ENCODE measurements around the gene ZFPM1. TPM values are rescaled to one million over a fixed set of nuclear protein-coding genes. Genes with fewer than 3 reads are reported as not detected.

Gene ZFPM1
- total and polyA plus RNA-seq, 4 donors = 0.19 to 12.8 (median 5.3) TPM

- no peak for DNase-seq (ENCODE audit: low spot score)
- H3K27ac ChIP-seq (ENCODE audit: low read depth in 1 of 2, low read length in 2 of 2) = no peak overlapping the region
- H3K9ac ChIP-seq (ENCODE audit: low read depth in 1 of 2, low read length in 2 of 2) = no peak overlapping the region
- TF ChIP-seq ATF3 (IDR thresholded peaks at IDR 0.05) = no peak
- peak; percentile 71 for TF ChIP-seq NR2F2 (IDR thresholded peaks at IDR 0.05)
- H3K27me3 ChIP-seq (ENCODE audit: control insufficient read depth in 4 of 4, insufficient read depth in 4 of 4, low read length in 3 of 4) = no peaks in the 10 kb centered on the region
- H3K4me1 ChIP-seq (ENCODE audit: control insufficient read depth in 4 of 4, insufficient read depth in 4 of 4, low read length in 3 of 4) = peaks cover 7 to 33% (median 11%) of the 10 kb centered on the region in 4 donors
- H3K4me3 ChIP-seq (ENCODE audit: low read depth in 1 of 3, low read length in 3 of 3) = no peak overlapping the region
- WGBS = 75% methylated on average over 9 of the region's 9 CpGs
- H3K36me3 ChIP-seq (ENCODE audit: control insufficient read depth in 4 of 4, insufficient read depth in 3 of 4, low read depth in 1 of 4, low read length in 3 of 4) = peaks cover under 1 to 24% (median 12%) of the 10 kb centered on the region in 4 donors
- H3K9me3 ChIP-seq (ENCODE audit: control insufficient read depth in 4 of 4, low read length in 3 of 4) = no peaks in the 10 kb centered on the region
Measured at GRCh38 chr16:88526906-88527185, 73.8 kb downstream of the ZFPM1 start.

DNA sequence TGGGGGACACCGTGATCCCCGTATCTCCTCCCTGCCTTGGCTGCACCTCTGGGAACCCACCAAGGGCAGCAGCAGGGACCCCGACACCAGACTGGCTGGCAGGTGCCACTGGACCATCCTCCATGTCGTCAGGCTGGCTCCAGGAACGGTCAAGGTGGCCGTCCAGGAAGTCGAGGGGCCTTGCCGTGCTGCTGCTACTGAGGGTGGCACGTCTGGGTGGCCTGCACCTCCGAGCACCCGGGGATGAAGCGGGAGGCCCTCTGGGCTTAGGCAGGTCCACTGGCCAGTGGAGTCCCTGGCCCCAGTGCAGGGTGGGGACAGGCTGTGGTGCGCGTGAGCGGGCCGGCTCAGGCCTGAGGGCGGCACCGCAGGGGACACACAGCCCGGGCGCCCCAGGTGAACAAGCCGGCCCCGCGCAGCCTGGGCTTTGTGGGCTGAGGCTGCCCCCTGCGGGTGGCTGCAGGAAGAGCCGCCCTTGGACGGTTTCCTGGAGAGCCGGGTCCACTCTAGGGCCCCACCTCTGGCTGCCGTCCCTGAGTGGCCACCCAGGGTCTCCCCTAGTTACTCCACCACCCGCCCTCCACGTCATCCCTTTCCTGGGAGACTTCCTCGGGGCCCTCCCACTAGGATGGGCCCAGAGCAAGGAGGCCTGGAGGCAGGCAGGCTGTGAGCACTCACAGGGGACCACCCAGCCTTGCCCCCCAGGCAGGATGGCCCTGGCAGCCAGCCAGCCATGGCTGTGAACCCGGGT is 74.3 kb downstream of the ZFPM1 start:
- H3K9me3 ChIP-seq (ENCODE audit: control insufficient read depth in 4 of 4, low read length in 3 of 4) = no peaks in the 10 kb centered on the region
- H3K4me1 ChIP-seq (ENCODE audit: control insufficient read depth in 4 of 4, insufficient read depth in 4 of 4, low read length in 3 of 4) = peaks cover 7 to 33% (median 11%) of the 10 kb centered on the region in 4 donors
- H3K4me3 ChIP-seq (ENCODE audit: low read depth in 1 of 3, low read length in 3 of 3) = no peak overlapping the region
- H3K9ac ChIP-seq (ENCODE audit: low read depth in 1 of 2, low read length in 2 of 2) = no peak overlapping the region
- WGBS = 48% methylated on average over 32 of the region's 32 CpGs
- H3K27me3 ChIP-seq (ENCODE audit: control insufficient read depth in 4 of 4, insufficient read depth in 4 of 4, low read length in 3 of 4) = no peaks in the 10 kb centered on the region
- no peak overlapping the region for H3K27ac ChIP-seq (ENCODE audit: low read depth in 1 of 2, low read length in 2 of 2)
- TF ChIP-seq, protein P1, sequence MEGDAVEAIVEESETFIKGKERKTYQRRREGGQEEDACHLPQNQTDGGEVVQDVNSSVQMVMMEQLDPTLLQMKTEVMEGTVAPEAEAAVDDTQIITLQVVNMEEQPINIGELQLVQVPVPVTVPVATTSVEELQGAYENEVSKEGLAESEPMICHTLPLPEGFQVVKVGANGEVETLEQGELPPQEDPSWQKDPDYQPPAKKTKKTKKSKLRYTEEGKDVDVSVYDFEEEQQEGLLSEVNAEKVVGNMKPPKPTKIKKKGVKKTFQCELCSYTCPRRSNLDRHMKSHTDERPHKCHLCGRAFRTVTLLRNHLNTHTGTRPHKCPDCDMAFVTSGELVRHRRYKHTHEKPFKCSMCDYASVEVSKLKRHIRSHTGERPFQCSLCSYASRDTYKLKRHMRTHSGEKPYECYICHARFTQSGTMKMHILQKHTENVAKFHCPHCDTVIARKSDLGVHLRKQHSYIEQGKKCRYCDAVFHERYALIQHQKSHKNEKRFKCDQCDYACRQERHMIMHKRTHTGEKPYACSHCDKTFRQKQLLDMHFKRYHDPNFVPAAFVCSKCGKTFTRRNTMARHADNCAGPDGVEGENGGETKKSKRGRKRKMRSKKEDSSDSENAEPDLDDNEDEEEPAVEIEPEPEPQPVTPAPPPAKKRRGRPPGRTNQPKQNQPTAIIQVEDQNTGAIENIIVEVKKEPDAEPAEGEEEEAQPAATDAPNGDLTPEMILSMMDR (IDR thresholded peaks at IDR 0.05; ENCODE audit: low read depth, low read length, missing input control) = peak; percentile 74
- TF ChIP-seq JUND (IDR thresholded peaks at IDR 0.05) = no peak
- TF ChIP-seq RAD21 (IDR thresholded peaks at IDR 0.05) = peak; percentile 85 to 88
- peaks cover 0 to 25% (median 12%) of the 10 kb centered on the region in 4 donors for H3K36me3 ChIP-seq (ENCODE audit: control insufficient read depth in 4 of 4, insufficient read depth in 3 of 4, low read depth in 1 of 4, low read length in 3 of 4)
- peak; percentile 85 for DNase-seq (ENCODE audit: low spot score)

GRCh38 chr16:88527937-88528743 is 75.1 kb downstream of the ZFPM1 start:
- H3K27me3 ChIP-seq (ENCODE audit: control insufficient read depth in 4 of 4, insufficient read depth in 4 of 4, low read length in 3 of 4) = no peaks in the 10 kb centered on the region
- no peaks in the 10 kb centered on the region for H3K9me3 ChIP-seq (ENCODE audit: control insufficient read depth in 4 of 4, low read length in 3 of 4)
- no peak for DNase-seq (ENCODE audit: low spot score)
- peaks cover 0 to 30% (median 13%) of the 10 kb centered on the region in 4 donors for H3K36me3 ChIP-seq (ENCODE audit: control insufficient read depth in 4 of 4, insufficient read depth in 3 of 4, low read depth in 1 of 4, low read length in 3 of 4)
- H3K4me3 ChIP-seq (ENCODE audit: low read depth in 1 of 3, low read length in 3 of 3) = no peak overlapping the region
- 83% methylated on average over 30 of the region's 30 CpGs for WGBS
- H3K9ac ChIP-seq (ENCODE audit: low read depth in 1 of 2, low read length in 2 of 2) = no peak overlapping the region
- no peak overlapping the region for H3K27ac ChIP-seq (ENCODE audit: low read depth in 1 of 2, low read length in 2 of 2)
- H3K4me1 ChIP-seq (ENCODE audit: control insufficient read depth in 4 of 4, insufficient read depth in 4 of 4, low read length in 3 of 4) = peaks cover 7 to 33% (median 11%) of the 10 kb centered on the region in 4 donors
- no peak for TF ChIP-seq JUND (IDR thresholded peaks at IDR 0.05)
- no peak for TF ChIP-seq ATF3 (IDR thresholded peaks at IDR 0.05)
- TF ChIP-seq, protein P2, sequence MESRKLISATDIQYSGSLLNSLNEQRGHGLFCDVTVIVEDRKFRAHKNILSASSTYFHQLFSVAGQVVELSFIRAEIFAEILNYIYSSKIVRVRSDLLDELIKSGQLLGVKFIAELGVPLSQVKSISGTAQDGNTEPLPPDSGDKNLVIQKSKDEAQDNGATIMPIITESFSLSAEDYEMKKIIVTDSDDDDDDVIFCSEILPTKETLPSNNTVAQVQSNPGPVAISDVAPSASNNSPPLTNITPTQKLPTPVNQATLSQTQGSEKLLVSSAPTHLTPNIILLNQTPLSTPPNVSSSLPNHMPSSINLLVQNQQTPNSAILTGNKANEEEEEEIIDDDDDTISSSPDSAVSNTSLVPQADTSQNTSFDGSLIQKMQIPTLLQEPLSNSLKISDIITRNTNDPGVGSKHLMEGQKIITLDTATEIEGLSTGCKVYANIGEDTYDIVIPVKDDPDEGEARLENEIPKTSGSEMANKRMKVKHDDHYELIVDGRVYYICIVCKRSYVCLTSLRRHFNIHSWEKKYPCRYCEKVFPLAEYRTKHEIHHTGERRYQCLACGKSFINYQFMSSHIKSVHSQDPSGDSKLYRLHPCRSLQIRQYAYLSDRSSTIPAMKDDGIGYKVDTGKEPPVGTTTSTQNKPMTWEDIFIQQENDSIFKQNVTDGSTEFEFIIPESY (IDR thresholded peaks at IDR 0.05) = no peak
- TF ChIP-seq HNF4A (conservative IDR thresholded peaks at IDR 0.05) = no peak
- no peak for TF ChIP-seq NR2F2 (IDR thresholded peaks at IDR 0.05)
- TF ChIP-seq REST (IDR thresholded peaks at IDR 0.05) = no peak
- TF ChIP-seq TAF1 (conservative IDR thresholded peaks at IDR 0.05) = no peak
- no peak for TF ChIP-seq HNF4G (IDR thresholded peaks at IDR 0.05)
- no peak for TF ChIP-seq RXRA (IDR thresholded peaks at IDR 0.05)
- no peak for TF ChIP-seq SP1 (IDR thresholded peaks at IDR 0.05)
- TF ChIP-seq FOXA1 (IDR thresholded peaks at IDR 0.05) = no peak
- no peak for TF ChIP-seq GABPA (IDR thresholded peaks at IDR 0.05 in 1 of 2, conservative IDR thresholded peaks at IDR 0.05 in 1 of 2)
- TF ChIP-seq, protein P3, sequence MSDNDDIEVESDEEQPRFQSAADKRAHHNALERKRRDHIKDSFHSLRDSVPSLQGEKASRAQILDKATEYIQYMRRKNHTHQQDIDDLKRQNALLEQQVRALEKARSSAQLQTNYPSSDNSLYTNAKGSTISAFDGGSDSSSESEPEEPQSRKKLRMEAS (IDR thresholded peaks at IDR 0.05) = no peak
- TF ChIP-seq RAD21 (IDR thresholded peaks at IDR 0.05) = no peak
- no peak for TF ChIP-seq EGR1 (IDR thresholded peaks at IDR 0.05; ENCODE audit: low read depth in 2 of 2)

Data from liver (tissue), 9 donors.